ENCODE data around the gene CCT8L2.

DNA sequence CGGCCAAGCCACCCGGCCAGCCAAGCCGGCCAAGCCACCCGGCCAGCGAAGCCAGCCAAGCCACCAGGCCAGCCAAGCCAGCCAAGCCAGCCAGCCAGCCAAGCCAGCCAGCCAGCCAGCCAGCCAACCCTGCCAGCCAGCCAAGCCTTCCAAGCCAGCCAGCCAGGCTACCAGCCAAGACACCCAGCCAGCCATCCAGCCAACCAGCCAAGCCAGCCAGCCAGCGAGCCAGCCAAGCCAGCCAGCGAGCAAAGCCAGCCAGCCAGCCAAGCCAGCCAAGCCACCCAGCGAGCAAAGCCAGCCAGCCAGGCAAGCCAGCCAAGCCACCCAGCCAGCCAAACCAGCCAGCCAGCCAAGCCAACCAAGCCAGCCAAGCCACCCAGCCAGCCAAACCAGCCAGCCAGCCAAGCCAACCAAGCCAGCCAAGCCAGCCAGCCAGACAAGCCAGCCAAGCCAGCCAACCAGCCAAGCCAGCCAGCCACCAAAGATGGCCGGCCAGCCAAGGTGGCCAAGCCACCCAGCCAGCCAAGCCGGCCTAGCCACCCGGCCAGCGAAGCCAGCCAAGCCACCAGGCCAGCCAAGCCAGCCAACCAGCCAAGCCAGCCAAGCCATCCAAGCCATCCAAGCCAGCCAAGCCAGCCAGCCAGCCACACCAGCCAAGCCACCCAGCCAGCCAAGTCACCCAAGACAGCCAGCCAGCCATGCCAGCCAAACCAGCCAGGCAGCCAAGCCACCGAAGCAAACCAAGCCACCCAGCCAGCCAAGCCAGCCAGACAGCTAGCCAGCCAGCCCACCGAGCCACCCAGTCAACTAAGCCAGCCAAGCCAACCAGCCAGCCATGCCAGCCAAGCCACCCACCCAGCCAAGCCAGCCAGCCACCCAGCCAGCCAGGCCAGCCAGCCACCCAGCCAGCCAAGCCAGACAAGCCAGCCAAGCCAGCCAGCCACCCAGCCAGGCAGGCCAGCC, 28.8 kb downstream of the CCT8L2 start:
- TF ChIP-seq, protein P1, sequence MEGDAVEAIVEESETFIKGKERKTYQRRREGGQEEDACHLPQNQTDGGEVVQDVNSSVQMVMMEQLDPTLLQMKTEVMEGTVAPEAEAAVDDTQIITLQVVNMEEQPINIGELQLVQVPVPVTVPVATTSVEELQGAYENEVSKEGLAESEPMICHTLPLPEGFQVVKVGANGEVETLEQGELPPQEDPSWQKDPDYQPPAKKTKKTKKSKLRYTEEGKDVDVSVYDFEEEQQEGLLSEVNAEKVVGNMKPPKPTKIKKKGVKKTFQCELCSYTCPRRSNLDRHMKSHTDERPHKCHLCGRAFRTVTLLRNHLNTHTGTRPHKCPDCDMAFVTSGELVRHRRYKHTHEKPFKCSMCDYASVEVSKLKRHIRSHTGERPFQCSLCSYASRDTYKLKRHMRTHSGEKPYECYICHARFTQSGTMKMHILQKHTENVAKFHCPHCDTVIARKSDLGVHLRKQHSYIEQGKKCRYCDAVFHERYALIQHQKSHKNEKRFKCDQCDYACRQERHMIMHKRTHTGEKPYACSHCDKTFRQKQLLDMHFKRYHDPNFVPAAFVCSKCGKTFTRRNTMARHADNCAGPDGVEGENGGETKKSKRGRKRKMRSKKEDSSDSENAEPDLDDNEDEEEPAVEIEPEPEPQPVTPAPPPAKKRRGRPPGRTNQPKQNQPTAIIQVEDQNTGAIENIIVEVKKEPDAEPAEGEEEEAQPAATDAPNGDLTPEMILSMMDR (IDR thresholded peaks at IDR 0.05): no peak
- TF ChIP-seq POLR2A (IDR thresholded peaks at IDR 0.05): no peak

Data from esophagus squamous epithelium (tissue), 4 donors.